Myocyte (in vitro differentiated cells): ENCODE results near the gene DAPK1. TPM values are rescaled to one million over a fixed set of nuclear protein-coding genes. Genes with fewer than 3 reads are reported as not detected.
"Not testable (repeated sequence)": the region's sequence is repeated elsewhere in the genome, so short reads cannot be mapped to it uniquely, and the experiment has no call there.

Experiments used
- DNase-seq: peaks from one replicate; pipeline ENCODE4 v3.0.0-alpha.2; 2012; ENCODE audit warnings: low read depth
- total RNA-seq: library from RNA; depleted of rRNA; stranded (reverse); fragments of >200 nt; gene quantifications from 2 replicates; pipeline ENCODE4 v1.2.3, GENCODE V29; 2014

Gene DAPK1
- total RNA-seq, 1 donor from 2014 or later, result 68.3 TPM

DNA sequence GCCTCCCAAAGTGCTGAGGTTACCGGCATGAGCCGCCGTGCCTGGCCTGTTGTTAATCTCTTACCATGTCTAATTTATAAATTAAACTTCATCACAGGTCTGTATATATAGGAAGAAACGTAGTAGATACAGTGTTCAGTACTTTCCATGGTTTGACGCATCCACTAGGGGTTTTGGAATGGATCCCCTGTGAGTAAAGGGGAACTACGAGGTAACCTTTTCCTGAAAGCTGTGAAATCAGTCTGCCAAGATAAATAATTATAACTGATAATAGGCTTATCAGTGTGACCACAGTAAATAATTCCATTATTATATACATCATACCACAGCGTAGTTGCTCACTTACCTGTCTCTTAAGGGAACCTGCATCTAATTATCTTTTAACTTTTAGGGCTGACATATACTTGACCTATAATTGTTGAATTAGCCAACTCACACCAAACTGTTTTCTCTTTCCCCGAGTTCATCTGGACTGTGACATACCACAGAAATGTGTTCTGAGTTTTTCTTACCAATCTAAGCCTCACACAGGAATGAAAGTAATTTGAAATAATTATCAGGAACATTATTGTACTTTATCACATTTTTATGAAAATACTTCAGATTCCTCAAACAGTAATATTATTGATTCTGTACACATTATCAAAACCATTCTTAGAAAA, 42.9 kb downstream of the DAPK1 start:
- no peak for DNase-seq

DNA sequence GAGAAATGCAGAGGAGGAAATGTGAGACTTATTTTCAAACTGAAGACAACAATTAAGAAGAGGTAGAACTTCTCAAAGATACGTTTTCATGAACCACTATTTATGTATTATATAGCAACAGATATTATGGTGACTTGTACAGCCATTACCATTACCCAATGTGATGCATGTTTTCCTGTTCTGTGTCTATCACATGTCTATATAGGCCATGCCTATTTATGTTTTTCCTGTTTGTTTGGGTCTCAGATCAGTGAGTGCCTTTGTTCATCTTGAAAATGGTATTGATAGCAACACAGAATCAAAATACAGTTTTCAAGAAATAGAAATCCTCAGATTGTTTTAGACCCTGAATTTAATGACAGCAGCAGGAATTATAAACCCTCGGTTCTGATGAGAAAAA, 44.0 kb downstream of the DAPK1 start:
- no peak for DNase-seq

DNA sequence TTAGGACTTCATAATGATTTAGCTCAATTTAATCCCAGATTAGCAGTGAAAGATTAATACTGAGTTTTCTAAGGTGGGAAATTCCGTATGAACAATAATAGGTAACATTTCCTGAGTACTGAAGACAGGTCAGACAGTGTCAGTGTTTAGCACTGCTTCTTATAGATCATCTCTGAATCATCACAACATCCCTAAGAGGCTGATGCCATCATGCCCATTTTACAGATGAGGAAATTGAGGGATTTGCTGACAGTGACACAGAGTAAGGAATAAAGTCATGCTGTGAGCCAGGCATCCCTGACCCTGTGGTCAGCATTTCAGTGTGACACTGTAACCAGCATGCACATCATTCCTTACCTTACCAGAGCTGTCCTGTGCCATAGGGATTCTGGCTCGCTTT, 44.5 kb downstream of the DAPK1 start:
- no peak for DNase-seq

DNA sequence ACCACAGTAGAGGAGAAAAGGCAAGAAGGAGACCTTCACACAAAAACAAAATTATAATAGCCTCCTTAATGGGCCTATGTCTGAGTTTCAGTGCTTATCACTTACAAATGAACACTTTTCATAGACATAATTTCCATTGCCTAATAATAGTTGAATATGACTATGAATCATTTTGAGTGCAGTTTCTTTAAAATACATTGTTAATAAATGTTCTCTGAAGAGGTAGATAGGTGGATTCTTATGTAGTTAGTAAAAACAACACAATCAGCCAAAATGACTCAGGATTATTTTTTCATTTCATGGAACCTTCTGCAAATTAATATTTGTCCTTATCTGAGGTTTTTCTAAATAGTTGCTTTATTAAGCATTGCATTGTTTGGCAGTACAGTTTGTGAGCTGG, 45.6 kb downstream of the DAPK1 start:
- DNase-seq, result no peak

DNA sequence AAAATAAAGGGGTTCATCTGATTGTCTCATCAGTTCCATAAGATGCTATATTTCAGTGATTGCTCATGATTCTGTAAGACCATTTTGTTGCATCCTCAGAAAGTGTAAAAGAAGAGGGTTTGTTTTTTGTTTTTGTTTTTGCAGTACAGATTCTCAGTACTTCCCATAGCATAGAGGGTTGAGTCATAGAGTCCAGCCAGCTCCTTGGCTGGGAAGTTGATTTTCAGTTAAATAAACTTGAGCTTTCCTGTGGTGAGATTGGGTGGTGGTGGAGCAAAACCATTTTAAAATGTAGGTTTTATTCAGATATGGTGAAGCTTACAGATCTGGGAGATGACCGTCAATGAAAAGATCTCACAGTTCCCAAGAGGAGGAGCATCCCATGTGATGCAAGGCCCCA, 48.2 kb downstream of the DAPK1 start:
- DNase-seq, result no peak

DNA sequence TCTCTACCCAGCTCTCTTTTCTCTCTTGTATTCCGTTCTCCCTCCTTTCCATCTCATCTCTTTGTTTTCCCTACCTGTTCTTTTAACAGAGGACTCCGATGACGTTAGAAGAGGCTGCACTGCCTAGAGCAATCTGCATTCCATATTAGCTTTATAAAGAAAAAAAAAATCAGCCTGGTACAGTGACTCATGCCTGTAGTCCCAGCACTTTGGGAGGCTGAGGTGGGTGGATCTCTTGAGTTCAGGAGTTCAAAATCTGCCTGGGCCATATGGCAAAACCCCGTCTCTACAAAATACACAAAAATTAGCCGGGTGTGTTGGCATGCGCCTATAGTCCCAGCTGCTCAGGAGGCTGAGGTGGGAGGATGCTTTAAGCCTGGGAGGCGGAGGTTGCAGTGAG, 49.0 kb downstream of the DAPK1 start:
- DNase-seq, result no peak

DNA sequence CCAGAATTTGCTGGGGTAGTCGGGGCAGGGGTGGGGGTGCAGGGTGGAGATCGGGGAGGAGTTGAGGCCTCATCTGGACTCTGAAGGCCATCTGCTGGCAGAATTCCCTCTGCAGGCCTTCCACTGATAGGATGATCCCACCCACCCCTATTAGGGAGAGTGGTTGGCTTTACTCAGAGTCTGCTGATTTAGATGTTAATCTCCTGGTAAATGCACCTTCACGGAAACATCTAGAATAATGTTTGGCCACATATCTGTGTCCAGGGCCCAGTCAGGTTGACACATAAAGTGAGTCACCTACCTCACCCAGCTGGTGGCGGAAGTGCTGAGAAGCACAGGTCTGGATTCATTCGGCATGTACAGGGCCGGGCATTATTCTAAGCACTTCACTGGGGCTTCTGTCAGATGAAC, 50.0 kb downstream of the DAPK1 start:
- DNase-seq, result no peak

DNA sequence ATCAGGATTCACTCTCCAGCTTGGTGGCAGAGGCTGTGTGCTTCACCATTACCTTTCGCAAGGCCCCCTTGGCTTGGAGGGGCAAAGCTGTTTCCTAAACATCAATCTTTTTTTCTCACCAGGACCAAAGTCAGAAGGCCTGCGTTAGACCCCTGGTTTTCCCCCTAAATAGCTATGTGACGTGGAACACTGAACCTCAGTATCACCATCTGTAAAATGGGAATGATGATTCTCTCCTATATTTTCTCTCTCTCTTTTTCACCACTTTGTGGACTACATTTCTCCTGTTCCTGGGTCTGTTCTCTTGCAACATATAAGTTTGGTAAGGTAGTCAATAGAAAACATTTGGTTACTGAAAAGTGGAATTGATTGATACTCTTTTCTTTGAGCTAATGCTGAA, 50.5 kb downstream of the DAPK1 start:
- no peak for DNase-seq

DNA sequence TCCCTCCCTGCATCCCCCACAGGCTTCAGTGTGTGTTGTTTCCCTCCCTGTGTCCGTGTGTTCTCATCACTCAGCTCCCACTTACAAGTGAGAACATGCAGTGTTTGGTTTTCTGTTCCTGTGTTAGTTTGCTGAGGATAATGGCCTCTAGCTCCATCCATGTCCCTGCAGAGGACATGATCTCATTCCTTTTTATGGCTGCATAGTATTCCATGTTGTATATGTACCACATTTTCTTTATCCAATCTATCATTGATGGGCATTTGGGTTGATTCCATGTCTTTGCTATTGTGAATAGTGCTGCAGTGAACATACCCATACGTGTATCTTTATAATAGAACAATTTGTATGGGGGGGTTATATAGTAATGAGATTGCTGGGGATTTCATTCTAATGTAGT, 51.4 kb downstream of the DAPK1 start:
- DNase-seq, result not testable (repeated sequence)

DNA sequence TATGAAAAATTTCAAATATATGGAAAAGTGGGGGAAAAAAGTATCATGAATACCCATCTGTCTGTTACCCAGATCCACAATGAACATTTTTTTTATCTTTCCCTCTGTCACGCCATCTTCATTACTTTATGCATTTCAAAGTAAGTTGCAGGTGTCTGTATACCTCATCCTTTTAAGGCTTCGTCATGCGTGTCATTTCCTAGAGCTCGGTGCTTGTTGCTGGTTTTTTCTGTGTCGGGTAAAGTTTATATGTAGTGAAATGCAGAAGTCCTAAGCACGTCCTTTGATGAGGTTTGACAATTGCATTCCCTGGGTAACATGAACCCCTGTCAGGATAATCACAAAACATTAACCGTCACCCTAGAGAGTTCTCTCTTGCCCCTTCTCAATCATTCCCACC, 52.1 kb downstream of the DAPK1 start:
- DNase-seq, result no peak

DNA sequence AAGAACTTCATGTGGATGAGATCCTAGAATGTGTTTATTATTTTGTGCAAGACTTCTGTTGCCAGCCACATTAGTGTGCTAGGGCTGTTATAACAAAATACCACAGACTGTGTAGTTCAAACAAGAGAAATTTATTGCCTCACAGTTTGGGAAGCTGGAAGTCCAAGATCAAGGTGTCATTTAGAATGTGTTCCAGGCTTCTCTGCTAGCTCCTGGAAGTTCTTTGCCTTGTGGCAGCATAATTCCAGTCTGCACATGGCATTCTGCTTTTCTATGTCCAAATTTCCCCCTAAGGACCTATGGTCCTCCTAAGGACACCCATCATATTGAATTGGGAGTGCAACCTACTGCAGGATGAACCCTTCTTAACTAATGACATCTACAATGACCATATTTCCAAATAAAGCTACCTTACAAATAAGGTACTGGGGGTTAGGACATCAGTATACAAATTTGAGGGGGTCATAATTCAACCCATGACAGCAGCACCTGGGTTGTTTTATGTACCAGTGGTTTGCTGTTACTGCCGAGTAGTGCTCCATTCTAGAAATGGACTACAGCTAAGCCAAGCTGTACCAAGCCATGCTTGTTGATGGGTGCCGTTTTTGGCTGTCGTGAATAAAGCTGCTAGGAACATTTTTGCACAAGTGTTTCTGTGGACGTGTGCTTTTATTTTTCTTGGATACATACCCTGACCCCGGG, 52.7 kb downstream of the DAPK1 start:
- no peak for DNase-seq

DNA sequence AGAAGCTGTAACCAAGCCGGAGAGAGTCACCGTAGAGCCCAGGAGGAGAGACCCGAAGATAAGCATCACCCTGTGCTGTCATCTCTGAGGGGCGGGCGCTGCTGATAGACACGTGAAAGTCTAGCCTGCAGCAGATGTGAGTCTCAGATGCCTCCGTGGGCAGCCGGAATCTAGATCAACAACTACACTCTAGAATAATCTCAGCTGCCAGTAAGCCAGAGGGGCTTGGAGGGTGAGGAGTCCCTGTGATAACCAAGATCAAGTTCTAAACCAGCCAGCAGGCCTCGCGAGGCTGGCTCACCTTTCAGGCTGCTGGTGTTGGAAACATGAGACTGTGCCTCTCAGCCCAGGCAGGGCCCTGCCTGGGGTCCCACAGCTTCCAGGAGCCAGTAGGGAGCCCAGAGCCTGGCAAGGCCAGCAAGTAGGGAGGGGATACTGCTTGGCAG, 54.1 kb downstream of the DAPK1 start:
- DNase-seq, result peak; percentile 82

DNA sequence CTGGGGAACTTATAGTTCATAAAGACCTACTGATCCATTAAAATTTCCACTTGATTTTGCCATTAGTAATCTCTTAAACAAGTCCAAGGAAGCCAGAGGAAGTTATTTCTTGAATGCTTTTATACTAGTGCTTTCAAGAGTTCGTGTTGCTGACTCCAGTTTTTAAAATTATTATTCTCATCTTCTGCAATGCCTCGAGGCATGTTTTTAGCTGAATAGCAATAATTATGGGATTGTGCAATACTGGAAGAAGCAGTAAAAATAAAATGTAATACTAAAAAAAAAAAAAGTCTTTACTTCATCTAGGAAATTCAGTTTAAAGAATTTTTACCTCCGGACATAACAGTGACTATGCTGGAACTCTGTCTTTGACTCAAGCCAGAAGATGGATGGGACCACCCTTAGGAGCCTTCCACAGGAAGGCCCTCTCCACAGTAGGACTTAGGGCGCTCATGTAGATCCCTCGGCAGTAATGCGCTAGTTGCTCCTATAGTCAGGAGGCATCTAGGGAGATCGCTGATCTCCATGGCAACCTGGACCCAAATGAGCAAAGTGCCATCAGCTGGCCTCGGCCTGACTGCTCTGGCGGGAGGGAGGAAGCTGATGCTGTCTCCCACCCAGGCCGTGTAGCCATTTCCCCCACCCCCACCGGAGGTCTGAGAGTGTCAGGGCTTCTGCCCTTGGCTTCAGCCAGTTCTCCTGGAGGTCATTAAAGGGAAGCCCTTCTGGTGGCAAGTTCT, 56.7 kb downstream of the DAPK1 start:
- no peak for DNase-seq

DNA sequence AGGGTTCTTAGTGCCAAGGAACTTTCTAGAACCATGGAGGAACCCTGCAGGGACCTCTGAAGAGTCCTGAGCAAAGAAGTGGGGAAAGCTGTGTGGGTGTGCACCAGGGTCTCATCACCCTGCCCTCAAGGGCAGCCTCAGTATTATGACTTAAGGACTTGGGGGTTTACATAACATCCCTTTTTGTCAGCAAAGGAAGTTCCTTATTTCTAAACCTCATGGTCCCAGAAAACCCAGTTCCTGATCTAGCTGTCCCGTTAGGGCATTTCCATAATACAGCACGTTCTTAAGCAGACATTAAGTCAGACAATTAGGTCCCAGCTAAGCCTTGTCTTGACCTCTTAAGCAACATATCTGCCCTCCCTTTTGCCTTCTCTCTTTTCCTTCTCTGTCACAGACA, 57.3 kb downstream of the DAPK1 start:
- no peak for DNase-seq

DNA sequence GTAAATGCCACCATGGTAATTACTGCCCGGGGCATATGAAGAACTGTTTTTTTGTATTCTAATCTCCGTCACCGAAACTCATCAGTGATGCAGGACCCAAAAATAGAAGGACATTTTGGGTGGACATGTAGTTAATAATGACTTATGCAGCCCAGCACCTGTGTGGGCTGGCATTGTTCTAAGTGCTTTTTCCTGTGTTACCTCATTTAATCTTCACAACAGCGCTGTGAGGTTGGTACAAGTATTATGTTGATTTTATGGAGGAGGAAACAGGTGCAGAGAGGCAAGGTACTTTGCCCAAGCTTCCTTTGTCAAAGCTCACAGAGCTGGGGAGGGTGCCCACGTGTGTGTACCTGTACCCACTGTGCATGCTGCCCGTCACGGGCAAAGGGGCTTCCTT, 58.4 kb downstream of the DAPK1 start:
- no peak for DNase-seq

DNA sequence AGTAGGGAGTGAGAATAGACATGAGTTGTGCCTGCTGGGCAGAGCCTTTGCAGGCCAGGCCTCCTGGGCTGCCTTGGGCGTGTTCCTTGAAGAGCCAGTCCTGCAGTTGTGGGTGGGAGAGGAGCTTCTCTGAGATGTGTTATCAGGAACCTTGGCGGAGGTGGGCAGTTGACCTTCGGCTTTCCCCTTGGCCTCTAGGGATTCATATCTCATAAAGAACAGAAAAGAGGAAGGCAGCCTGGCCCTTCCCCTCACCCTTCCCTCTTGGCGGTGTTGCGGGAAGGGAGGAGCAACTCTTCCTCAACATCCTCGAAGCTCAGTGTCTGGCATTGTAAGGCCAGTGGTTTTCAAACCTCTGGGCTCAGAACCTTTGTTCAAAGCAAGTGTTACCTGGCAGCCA, 59.2 kb downstream of the DAPK1 start:
- no peak for DNase-seq

DNA sequence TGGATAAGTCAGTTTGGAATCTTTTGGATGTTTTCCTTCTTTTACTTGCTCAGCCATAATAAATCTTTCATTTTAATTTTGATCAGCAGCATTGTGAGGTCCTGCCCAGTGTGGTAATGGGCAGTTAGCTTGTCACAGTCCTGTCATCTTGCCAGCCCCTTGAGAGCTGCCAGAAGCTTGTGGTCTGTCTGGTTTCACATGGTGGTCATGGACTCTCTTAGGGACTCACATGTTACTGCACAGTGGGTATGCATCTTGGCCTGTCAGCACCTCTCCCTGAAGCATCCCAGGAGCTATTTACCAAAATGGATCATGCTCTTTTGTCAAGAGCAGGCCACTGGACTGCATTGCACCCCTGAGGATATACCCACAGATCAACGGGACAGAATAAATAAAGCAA, 60.3 kb downstream of the DAPK1 start:
- DNase-seq, result peak; percentile 93

DNA sequence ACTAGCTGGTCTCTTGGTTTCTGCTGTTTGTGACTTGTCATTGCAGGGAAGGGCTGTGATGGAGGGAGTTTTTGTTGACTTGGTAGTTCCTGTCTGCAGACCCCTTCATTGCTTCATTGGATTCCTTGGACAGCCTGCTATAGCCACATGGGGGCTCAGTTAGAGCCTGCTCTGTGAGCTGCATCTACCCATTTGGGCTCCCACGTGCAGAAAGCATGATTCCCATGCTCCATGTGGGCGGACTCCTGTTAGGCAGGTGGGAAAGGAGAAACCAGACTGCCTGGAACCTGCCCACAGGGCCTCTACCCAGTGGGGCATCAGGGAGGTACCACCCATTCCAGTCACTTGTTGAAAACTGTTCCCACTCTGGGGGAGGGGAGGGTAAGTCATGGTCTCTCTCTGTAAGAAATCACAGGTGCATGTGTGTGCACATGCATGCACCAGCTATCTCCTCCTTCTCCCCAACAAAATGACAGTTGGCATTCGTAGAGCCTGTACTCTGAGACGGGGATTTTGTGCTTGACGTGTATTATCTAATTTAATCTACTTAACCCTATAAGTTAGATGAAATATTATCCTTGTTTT, 61.0 kb downstream of the DAPK1 start:
- DNase-seq, result no peak

DNA sequence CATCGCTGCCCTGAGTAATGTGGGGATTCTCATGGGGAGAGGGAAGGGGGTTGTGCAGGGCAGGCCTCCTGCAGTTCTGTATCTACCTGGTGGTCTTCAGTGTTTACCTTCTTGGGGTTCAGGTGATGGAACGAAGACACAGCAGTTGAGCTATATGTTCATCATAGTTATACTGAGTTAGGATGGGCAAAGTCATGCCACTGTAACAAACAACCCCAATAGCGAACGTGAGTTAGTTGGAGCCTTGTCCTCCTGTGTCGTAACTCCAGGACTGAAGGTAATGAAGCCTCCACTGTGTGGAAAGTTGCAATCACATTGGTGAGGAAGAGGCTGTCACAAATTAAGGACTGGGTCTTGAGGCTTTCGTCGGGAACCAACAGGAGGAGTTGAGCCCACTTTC, 64.4 kb downstream of the DAPK1 start:
- no peak for DNase-seq

DNA sequence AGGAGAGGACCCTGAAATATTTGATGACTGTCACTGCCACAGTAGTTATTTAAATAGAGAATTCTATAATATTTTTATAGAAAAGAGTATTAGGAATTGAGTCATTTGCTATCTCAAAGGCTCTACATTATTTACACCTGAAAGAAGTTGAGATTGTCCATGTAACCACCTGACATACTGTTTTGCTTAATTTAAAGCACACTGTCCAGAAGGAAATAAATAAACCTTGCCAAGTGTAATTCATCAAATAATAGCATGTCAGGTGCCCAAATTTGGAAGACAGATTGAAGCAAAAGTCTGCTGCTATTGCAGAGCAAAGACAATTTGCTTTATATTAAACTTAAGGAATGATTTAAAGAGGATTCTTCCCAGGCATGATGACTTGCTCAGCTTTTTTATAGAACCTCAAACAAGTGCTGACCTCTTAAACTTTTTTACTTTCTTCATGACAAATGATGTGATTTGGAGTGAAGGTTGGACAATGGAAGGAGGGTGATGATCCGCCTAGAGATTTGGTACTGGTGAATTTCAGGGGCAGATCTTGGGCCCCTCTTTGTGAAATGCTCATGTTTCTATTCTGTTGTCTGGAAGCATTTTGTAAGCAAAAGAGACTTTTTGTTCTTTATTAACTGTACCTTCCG, 65.0 kb downstream of the DAPK1 start:
- no peak for DNase-seq

DNA sequence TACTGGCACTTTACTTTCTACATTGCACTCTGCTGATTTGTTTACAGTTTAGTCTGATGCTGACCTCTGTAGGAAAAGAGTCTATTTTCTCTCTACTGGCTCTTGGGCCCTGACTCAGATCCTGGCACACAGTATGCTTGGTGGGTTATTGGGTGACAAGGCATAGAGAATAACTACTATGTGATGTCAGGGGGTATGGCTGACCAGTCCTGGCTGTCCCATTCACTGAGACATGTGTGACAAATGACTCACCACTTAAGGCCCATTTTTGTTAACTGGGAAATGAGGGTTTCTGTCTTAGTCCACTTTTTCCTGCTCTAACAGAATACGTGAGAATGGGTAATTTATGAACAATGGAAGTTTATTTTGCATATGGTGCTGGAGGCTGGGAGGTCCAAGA, 66.4 kb downstream of the DAPK1 start:
- peak; percentile 34 for DNase-seq

DNA sequence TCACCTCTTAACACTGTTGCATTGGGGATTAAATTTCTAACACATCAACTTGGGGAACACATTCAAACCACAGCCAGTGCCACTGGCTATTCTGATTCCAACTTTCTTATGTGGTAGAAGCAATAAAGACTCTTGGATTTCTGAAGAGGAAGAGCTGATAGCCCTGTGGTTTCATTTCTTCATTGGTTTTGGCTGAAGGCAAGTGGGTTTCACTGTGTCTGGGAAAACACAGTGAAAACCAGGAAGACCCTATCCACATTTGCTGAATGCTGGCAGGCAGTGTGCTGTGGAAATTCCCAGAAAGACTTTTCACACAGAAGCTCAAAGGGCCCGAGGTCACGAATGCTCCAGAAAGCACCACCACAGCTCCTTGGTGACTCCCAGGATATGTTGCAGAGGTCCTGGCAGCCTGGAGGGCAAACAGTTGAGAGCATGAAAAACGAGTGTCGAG, 67.1 kb downstream of the DAPK1 start:
- DNase-seq, result peak; percentile 61
